Upper lobe of left lung (tissue), 6 donors: Measurements from ENCODE around the gene HSD11B1L. TPM values are rescaled to one million over a fixed set of nuclear protein-coding genes. Genes with fewer than 3 reads are reported as not detected.
A peak's percentile ranks its signal among the peaks of the same experiment; 100 is the strongest.

Experiments
- ATAC-seq, 2 donors: fragments of 200-7000 bp; cut with Tn5 transposase; one replicate each; pipeline ENCODE4 v1.9.1; 2022; ENCODE audit warnings: mild to moderate bottlenecking in 2 of 2, moderate library complexity in 2 of 2; ENCODE audit not compliant: low FRiP score in 2 of 2
- DNase-seq, 2 donors: peaks; one replicate each; pipeline ENCODE4 v3.0.0-alpha.2; 2019 to 2020
- H3K27ac ChIP-seq, 4 donors: fragments of 200-600 bp; sonication (generic); one replicate each; pipeline ENCODE4 v1.5.1; 2016 to 2019
- H3K27me3 ChIP-seq, 4 donors: fragments of 200-600 bp; sonication (generic); one replicate each; pipeline ENCODE4 v1.5.1; 2017 to 2019
- H3K36me3 ChIP-seq, 4 donors: fragments of 200-600 bp; sonication (generic); one replicate each; pipeline ENCODE4 v1.5.1; 2016 to 2019
- H3K4me1 ChIP-seq, 4 donors: fragments of 200-600 bp; sonication (generic); one replicate each; pipeline ENCODE4 v1.5.1; 2018 to 2019
- H3K4me3 ChIP-seq, 4 donors: fragments of 200-600 bp; sonication (generic); one replicate each; pipeline ENCODE4 v1.5.1; 2017 to 2019; ENCODE audit warnings: mild to moderate bottlenecking in 2 of 4, moderate library complexity in 1 of 4
- H3K9me3 ChIP-seq, 4 donors: fragments of 200-600 bp; sonication (generic); one replicate each; pipeline ENCODE4 v1.5.1; 2018 to 2019
- EP300 ChIP-seq, 4 donors: sonication (generic); formaldehyde crosslinking; IDR thresholded peaks; one replicate each; pipeline ENCODE4 v1.5.1; 2017; ENCODE audit warnings: antibody characterized with exemption in 4 of 4, control low read depth in 2 of 4
- POLR2A ChIP-seq, 4 donors: fragments of 450-650 bp; IDR thresholded peaks; one replicate each; pipeline ENCODE4 v1.5.1; 2016 to 2017; ENCODE audit warnings: antibody characterized with exemption in 4 of 4, mild to moderate bottlenecking in 2 of 4
- POLR2AphosphoS5 ChIP-seq, 2 donors: sonication (generic); formaldehyde crosslinking; IDR thresholded peaks; one replicate each; pipeline ENCODE4 v1.5.1; 2017; ENCODE audit warnings: antibody characterized with exemption in 2 of 2
- WGBS, 2 donors: methylation state at CpG; one replicate each; pipeline ENCODE4 v1.1.5; 2017 to 2018; 5-methylcytosine and 5-hydroxymethylcytosine counted together
- total RNA-seq, 6 donors: library from RNA; depleted of rRNA in 4 of 6; stranded (reverse); fragments of >200 nt in 4 of 6; gene quantifications; one replicate each; pipeline versions ENCODE4 v1.1.0 to v1.2.1, GENCODE V29; 2016 to 2021
- TF ChIP-seq, protein P1 (sequence below), 6 experiments: fragments of 450-650 bp in 4 of 6; fragments of 200-600 bp in 2 of 6; sonication (generic) in 2 of 6; IDR thresholded peaks; one replicate each; pipeline ENCODE4 v1.5.1; 2016 to 2019; ENCODE audit warnings: antibody characterized with exemption in 6 of 6
- donor health status: DM: no; HTN: no; CAD: no; lungs with moderate emphysema.
- donor health status: DM: no; HTN: yes; CAD: no; lungs with severe emphysema.

The HSD11B1L gene
- total RNA-seq, 6 donors from 2014 or later = 4.5 to 26.5 (median 16.7) TPM

DNA sequence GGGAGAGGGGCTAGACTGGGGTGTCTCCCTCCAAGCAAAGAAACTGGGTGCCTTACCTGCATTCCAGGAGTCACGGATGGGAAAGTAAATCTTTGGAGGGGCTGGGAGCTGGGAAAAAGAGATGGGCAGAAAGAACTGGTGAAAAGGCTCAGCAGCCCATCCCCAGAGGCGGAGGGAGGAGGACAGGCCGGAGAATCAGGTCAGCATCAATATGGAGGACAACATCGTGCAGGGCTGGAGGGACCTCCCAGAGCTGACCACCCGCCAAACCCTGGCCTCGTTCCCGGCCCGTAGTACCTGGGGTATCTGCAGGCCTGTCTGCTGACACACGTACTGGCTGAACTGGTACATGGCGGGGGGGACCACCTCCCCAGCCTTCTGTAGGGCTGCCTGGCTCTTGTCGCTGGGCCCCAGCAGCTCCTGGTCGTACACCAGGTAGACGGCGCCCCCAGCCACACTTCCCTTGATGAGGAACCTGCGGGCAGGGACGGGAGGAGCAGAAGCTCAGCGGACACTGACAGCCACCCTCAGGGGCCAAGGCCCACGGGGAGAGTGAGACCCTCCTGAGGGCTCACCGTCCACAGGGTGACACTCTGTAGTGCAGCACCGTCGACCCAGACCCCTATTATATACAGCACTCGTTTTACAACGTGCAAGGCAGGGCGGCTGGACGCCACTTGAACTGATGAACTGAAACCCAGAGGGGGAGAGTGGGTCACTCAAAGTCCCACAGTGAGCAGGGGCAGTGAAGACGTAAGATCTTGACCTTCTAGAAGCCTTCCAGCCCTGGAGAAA is 1.3 kb upstream of the HSD11B1L start:
- peak overlapping the region; percentile 73 to 99 (median 88) for H3K4me3 ChIP-seq
- peaks cover 14 to 20% (median 17%) of the 10 kb centered on the region in 4 donors for H3K4me1 ChIP-seq
- H3K27ac ChIP-seq = peak overlapping the region; percentile 80 to 96 (median 92)
- H3K9me3 ChIP-seq = no peaks in the 10 kb centered on the region
- no peaks in the 10 kb centered on the region for H3K27me3 ChIP-seq
- 33 to 47% methylated on average over 10 to 20 of the region's 26 CpGs for whole genome bisulfite sequencing, 2 donors
- ATAC-seq = no peak
- H3K36me3 ChIP-seq = peaks cover 0 to 5% (median 0%) of the 10 kb centered on the region in 4 donors
- TF ChIP-seq EP300 (IDR thresholded peaks at IDR 0.05) (no peak), POLR2A (IDR thresholded peaks at IDR 0.05) (no peak), POLR2AphosphoS5 (IDR thresholded peaks at IDR 0.05) (no peak)
- TF ChIP-seq, protein P1, sequence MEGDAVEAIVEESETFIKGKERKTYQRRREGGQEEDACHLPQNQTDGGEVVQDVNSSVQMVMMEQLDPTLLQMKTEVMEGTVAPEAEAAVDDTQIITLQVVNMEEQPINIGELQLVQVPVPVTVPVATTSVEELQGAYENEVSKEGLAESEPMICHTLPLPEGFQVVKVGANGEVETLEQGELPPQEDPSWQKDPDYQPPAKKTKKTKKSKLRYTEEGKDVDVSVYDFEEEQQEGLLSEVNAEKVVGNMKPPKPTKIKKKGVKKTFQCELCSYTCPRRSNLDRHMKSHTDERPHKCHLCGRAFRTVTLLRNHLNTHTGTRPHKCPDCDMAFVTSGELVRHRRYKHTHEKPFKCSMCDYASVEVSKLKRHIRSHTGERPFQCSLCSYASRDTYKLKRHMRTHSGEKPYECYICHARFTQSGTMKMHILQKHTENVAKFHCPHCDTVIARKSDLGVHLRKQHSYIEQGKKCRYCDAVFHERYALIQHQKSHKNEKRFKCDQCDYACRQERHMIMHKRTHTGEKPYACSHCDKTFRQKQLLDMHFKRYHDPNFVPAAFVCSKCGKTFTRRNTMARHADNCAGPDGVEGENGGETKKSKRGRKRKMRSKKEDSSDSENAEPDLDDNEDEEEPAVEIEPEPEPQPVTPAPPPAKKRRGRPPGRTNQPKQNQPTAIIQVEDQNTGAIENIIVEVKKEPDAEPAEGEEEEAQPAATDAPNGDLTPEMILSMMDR (IDR thresholded peaks at IDR 0.05) = no peak
- DNase-seq = peak in 1 of 2 donors; percentile 57

DNA sequence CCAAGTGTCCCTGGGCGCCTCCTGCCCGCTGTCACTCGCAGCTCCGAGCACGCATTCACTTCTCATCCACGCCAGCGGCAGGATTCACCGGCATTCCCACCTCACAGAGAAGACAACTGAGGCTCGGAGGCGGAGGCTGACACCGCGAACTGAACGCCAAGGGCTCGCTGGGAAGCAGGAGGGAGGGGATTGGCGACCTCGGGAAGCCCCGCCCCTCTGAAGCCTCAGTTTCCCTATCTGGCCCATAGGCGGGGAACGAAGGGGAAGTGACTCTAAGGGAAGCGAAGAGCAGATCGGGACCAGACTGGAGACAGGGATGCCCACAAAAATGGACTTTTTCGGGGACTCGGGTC is 767 bp upstream of the HSD11B1L start:
- ATAC-seq (peak in 1 of 2 donors; percentile 6), DNase-seq (peak in 1 of 2 donors; percentile 36)
- TF ChIP-seq, protein P1 (IDR thresholded peaks at IDR 0.05) = peak in 2 of 6 experiments; percentile 9 to 25
- no peak for TF ChIP-seq POLR2AphosphoS5 (IDR thresholded peaks at IDR 0.05)
- TF ChIP-seq POLR2A (IDR thresholded peaks at IDR 0.05) = peak in 1 of 4 donors; percentile 32
- no peak for TF ChIP-seq EP300 (IDR thresholded peaks at IDR 0.05)
- H3K9me3 ChIP-seq = no peaks in the 10 kb centered on the region
- H3K36me3 ChIP-seq = peaks cover 0 to 5% (median 0%) of the 10 kb centered on the region in 4 donors
- H3K4me3 ChIP-seq = peak overlapping the region; percentile 73 to 99 (median 88)
- 0% methylated on average over 3 to 15 of the region's 23 CpGs for WGBS, 2 donors
- H3K27ac ChIP-seq = peak overlapping the region; percentile 80 to 96 (median 92)
- H3K4me1 ChIP-seq = peaks cover 14 to 20% (median 17%) of the 10 kb centered on the region in 4 donors
- H3K27me3 ChIP-seq = no peaks in the 10 kb centered on the region

DNA sequence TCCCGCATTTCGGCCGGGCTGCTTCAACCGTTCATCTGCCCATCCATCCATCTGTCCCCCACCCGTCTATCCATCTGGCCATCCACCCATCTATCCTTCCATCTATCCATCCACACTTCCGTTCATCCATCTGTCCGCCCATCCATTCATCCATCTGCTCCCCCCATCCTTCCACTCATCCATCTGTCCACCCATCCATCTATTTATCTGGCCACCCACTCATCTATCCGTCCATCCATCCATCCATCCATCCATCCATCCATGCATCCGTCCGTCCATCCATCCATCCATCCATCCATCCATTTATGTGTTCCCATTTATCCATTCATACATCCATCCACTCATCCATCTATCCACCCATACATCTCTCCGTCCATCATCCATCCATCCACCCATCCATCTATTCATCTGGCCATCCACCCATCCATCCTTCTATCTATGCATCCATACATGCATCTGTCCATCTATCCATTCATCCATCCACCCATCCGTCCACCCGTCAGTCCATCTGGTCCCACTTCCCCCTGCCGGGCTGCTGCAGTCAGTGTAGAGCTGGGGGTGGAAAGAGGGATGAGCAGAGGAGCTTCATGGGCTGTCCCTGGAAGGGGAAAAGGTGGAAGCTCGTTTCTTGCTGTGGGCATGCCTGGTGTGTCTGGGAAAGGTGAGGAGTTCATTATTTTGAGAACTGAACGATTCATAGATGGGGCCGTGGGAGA is 722 bp downstream of the HSD11B1L start:
- WGBS, 2 donors = 63 to 78% methylated on average over 14 to 17 of the region's 17 CpGs
- TF ChIP-seq, protein P1 (IDR thresholded peaks at IDR 0.05) = no peak
- TF ChIP-seq POLR2AphosphoS5 (IDR thresholded peaks at IDR 0.05) = no peak
- TF ChIP-seq EP300 (IDR thresholded peaks at IDR 0.05) = no peak
- TF ChIP-seq POLR2A (IDR thresholded peaks at IDR 0.05) = no peak
- no peaks in the 10 kb centered on the region for H3K27me3 ChIP-seq
- H3K4me3 ChIP-seq = peak overlapping the region; percentile 51 to 99 (median 86)
- peaks cover 0 to 5% (median 0%) of the 10 kb centered on the region in 4 donors for H3K36me3 ChIP-seq
- no peak for DNase-seq
- H3K27ac ChIP-seq = peak overlapping the region in 2 of 4 donors; percentile 92 to 96
- no peak for ATAC-seq
- H3K4me1 ChIP-seq = peaks cover 20 to 27% (median 23%) of the 10 kb centered on the region in 4 donors
- no peaks in the 10 kb centered on the region for H3K9me3 ChIP-seq

DNA sequence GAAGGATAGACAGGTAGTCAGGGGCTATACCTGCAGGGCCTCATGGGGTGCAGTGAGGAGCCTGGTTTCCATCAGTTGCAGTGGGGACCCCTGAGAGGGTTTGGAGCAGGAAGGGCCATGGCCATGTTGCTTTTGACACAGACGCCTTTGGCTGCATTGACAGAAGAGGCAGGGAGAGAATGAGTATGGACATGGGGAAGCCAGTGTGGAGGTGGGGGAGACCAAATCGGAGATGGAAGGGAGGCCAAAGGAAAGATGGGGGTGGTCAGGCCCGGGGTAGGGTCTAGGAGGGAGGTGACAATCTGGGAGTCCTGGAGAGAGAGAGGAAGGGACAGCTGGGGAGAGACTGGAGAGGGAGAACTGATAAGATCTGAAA is 1.3 kb downstream of the HSD11B1L start:
- 83 to 92% methylated on average over 3 of the region's 3 CpGs for WGBS, 2 donors
- Histone ChIP-seq H3K4me1 (peaks cover 21 to 27% (median 24%) of the 10 kb centered on the region in 4 donors), H3K27ac (no peak overlapping the region), H3K9me3 (no peaks in the 10 kb centered on the region), H3K36me3 (peaks cover 0 to 5% (median 0%) of the 10 kb centered on the region in 4 donors), H3K27me3 (no peaks in the 10 kb centered on the region), H3K4me3 (no peak overlapping the region)
- DNase-seq = no peak
- no peak for TF ChIP-seq EP300 (IDR thresholded peaks at IDR 0.05)
- TF ChIP-seq POLR2A (IDR thresholded peaks at IDR 0.05) = no peak
- TF ChIP-seq, protein P1 (IDR thresholded peaks at IDR 0.05) = no peak
- TF ChIP-seq POLR2AphosphoS5 (IDR thresholded peaks at IDR 0.05) = no peak
- no peak for ATAC-seq
